ENCODE data around the gene TMCC3. TPM values are rescaled to one million over a fixed set of nuclear protein-coding genes. Genes with fewer than 3 reads are reported as not detected.
"Not testable (repeated sequence)": the region's sequence is repeated elsewhere in the genome, so short reads cannot be mapped to it uniquely, and the experiment has no call there.

TMCC3 gene
- total RNA-seq, 1 experiment from 2014 or later: 19.9 TPM

DNA sequence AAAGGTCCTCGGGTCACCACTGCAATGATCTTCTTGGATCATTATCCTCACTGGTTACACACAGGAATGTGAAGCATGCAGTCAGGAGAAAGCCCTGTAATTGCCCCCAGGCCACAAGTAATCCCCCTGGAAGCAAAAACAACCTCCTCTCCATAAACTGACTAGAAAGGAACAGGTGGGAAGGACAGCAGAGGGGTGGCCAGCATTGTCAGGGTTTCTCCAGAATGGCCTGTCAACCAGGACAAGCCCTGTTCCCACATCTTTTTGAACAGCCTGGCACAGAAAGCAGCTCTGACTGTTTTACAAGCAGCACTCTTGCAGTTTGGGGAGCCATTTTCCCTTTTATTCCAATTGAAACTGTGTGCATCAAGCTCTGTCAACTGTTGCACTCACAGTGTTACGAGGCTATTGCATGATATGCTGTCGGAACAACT lies 36.1 kb downstream of the TMCC3 start:
- no TSS peak for BruUV-seq (replicated peaks)
- Histone ChIP-seq H3K27ac (peak overlapping the region; percentile 91), H3K4me3 (no peak overlapping the region; the same call in 1 of the 2 replicates), H3K36me3 (ENCODE audit: low read depth) (no peaks in the 10 kb centered on the region), H4K20me1 (ENCODE audit: insufficient read depth) (no peaks in the 10 kb centered on the region), H3K27me3 (ENCODE audit: insufficient read depth, low read depth) (no peaks in the 10 kb centered on the region), H3F3A (ENCODE audit: insufficient read depth, low read depth) (peaks cover 43% of the 10 kb centered on the region), H2AFZ (no peak overlapping the region; the same call in 1 of the 2 replicates), H3K4me1 (replicated peaks; ENCODE audit: insufficient read depth) (peaks cover 59% of the 10 kb centered on the region), H3K9me3 (ENCODE audit: insufficient read depth, low read depth) (no peaks in the 10 kb centered on the region), H3K4me2 (peak overlapping the region; percentile 91), H3K9me2 (ENCODE audit: insufficient read depth) (no peaks in the 10 kb centered on the region), H3K79me2 (ENCODE audit: low read depth) (peaks cover 65% of the 10 kb centered on the region)
- POLR2A ChIA-PET (ENCODE audit: unreplicated experiment): interaction anchor here (0.6 kb wide), 1 partner anchor 49 kb away, joined by 17 read pairs; no protein-coding TSS in a partner anchor
- intact Hi-C loops (cut with micrococcal nuclease; ENCODE audit: unreplicated experiment): loop anchor here (2.0 kb wide), 3 partner anchors 34 to 62 kb away; no protein-coding TSS in a partner anchor
- DNase-seq: peak; percentile 55 to 79
- TF ChIP-seq, protein P1, sequence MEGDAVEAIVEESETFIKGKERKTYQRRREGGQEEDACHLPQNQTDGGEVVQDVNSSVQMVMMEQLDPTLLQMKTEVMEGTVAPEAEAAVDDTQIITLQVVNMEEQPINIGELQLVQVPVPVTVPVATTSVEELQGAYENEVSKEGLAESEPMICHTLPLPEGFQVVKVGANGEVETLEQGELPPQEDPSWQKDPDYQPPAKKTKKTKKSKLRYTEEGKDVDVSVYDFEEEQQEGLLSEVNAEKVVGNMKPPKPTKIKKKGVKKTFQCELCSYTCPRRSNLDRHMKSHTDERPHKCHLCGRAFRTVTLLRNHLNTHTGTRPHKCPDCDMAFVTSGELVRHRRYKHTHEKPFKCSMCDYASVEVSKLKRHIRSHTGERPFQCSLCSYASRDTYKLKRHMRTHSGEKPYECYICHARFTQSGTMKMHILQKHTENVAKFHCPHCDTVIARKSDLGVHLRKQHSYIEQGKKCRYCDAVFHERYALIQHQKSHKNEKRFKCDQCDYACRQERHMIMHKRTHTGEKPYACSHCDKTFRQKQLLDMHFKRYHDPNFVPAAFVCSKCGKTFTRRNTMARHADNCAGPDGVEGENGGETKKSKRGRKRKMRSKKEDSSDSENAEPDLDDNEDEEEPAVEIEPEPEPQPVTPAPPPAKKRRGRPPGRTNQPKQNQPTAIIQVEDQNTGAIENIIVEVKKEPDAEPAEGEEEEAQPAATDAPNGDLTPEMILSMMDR (conservative IDR thresholded peaks at IDR 0.05): no peak
- TF ChIP-seq EZH2 (IDR thresholded peaks at IDR 0.05; ENCODE audit: low read depth): no peak
- CTCF ChIA-PET: interaction anchor here (0.7 kb wide), 1 partner anchor 18 kb away, joined by 9 read pairs; no protein-coding TSS in a partner anchor

DNA sequence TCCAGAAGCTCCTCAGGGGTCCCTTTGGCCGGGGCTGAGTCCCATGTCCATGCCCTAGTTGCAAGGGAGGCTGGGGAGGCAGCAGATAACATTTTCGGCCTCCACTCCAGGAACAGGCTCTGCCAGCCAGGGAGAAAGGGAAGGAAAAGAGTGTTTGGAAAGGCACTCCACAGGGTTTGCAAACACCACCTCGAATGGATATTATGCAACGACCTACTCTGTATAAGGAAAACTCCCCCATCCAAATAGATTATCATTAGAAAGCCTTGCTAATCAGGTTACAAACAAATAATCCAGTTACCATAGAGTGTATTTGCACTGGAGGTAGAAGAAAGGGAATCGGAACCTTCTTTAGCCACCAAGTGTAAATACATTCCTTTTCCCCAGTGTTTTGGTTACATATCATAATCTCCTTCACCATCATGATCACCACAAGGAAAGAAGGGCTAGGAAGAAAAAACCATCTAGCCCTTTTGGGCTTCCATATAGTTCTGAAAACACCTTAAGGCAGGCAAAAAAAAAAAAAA lies 40.4 kb downstream of the TMCC3 start:
- TF ChIP-seq, protein P1 (conservative IDR thresholded peaks at IDR 0.05): no peak
- TF ChIP-seq EZH2 (IDR thresholded peaks at IDR 0.05; ENCODE audit: low read depth): no peak

DNA sequence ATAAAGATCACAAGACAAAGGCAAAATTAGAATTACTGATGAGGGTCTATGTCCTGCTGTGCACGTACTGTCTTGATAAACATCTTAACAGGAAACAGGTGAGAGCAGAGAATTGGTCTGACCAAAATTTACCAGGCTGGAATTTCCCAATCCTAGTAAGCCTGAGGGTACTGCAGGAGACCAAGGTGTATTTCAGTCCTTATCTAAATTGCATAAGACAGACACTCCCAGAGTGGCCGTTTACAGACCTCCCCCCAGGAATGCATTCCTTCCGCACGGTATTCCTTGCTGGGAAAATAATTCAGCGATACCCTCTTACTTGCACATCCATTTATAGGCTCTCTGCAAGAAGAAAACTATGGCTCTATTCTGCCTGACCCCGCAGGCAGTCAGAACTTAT lies 43.5 kb downstream of the TMCC3 start:
- peaks cover 32% of the 10 kb centered on the region; the same call in 1 of the 2 replicates for H3K79me2 ChIP-seq (ENCODE audit: low read depth)
- H3K27ac ChIP-seq; H3K27me3 ChIP-seq (ENCODE audit: insufficient read depth, low read depth); H2AFZ ChIP-seq; intact Hi-C loops (cut with micrococcal nuclease; ENCODE audit: unreplicated experiment); H3K36me3 ChIP-seq (ENCODE audit: low read depth); H3F3A ChIP-seq (ENCODE audit: insufficient read depth, low read depth); H3K4me2 ChIP-seq; CTCF ChIA-PET; DNase-seq; H3K4me3 ChIP-seq; BruUV-seq (replicated peaks); H3K9me3 ChIP-seq (ENCODE audit: insufficient read depth, low read depth); H3K9me2 ChIP-seq (ENCODE audit: insufficient read depth); H3K4me1 ChIP-seq (replicated peaks; ENCODE audit: insufficient read depth); POLR2A ChIA-PET (ENCODE audit: unreplicated experiment); H4K20me1 ChIP-seq (ENCODE audit: insufficient read depth): not testable (repeated sequence)

More for the DNA sequence above, 40.4 kb downstream of the TMCC3 start:
- DNase-seq: no peak
- POLR2A ChIA-PET (ENCODE audit: unreplicated experiment): no interaction called here
- Histone ChIP-seq H3K79me2 (ENCODE audit: low read depth) (peaks cover 50% of the 10 kb centered on the region), H3F3A (ENCODE audit: insufficient read depth, low read depth) (peaks cover 13% of the 10 kb centered on the region), H3K36me3 (ENCODE audit: low read depth) (no peaks in the 10 kb centered on the region), H2AFZ (no peak overlapping the region), H3K9me3 (ENCODE audit: insufficient read depth, low read depth) (no peaks in the 10 kb centered on the region), H3K9me2 (ENCODE audit: insufficient read depth) (no peaks in the 10 kb centered on the region), H3K27ac (no peak overlapping the region), H3K4me1 (replicated peaks; ENCODE audit: insufficient read depth) (peaks cover 16% of the 10 kb centered on the region), H3K27me3 (ENCODE audit: insufficient read depth, low read depth) (no peaks in the 10 kb centered on the region), H3K4me3 (no peak overlapping the region), H4K20me1 (ENCODE audit: insufficient read depth) (no peaks in the 10 kb centered on the region), H3K4me2 (no peak overlapping the region)
- CTCF ChIA-PET: no interaction called here
- intact Hi-C loops (cut with micrococcal nuclease; ENCODE audit: unreplicated experiment): no loop called here
- BruUV-seq (replicated peaks): no TSS peak

DNA sequence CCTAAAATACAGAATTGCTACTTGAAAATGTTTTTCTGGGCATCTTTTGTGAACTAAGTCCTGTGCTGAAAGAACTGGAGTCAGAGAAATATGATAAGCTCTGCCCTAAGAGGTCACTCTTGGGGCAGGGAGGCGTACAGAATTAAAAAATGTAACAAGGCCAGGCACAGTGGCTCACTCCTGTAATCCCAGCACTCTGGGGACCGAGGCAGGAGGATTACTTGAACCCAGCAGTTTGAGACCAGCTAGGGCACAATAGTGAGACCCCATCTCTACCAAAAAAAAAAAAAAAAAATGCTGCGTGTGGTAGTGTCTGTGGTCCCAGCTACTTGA lies 46.0 kb downstream of the TMCC3 start:
- no peaks in the 10 kb centered on the region for H3K27me3 ChIP-seq (ENCODE audit: insufficient read depth, low read depth)
- H3K4me3 ChIP-seq: no peak overlapping the region
- H2AFZ ChIP-seq: no peak overlapping the region
- CTCF ChIA-PET: interaction anchor here (0.7 to 1.4 kb wide), 2 partner anchors 95 to 159 kb away, joined by 4 to 5 read pairs; no protein-coding TSS in a partner anchor
- no peaks in the 10 kb centered on the region for H3K9me2 ChIP-seq (ENCODE audit: insufficient read depth)
- H3K27ac ChIP-seq: no peak overlapping the region
- TF ChIP-seq EZH2 (IDR thresholded peaks at IDR 0.05; ENCODE audit: low read depth): no peak
- TF ChIP-seq, protein P1 (conservative IDR thresholded peaks at IDR 0.05): no peak
- POLR2A ChIA-PET (ENCODE audit: unreplicated experiment): no interaction called here
- no TSS peak for BruUV-seq (replicated peaks)
- no peaks in the 10 kb centered on the region for H3K36me3 ChIP-seq (ENCODE audit: low read depth)
- no peaks in the 10 kb centered on the region for H3K4me1 ChIP-seq (replicated peaks; ENCODE audit: insufficient read depth)
- H4K20me1 ChIP-seq (ENCODE audit: insufficient read depth): no peaks in the 10 kb centered on the region
- H3K4me2 ChIP-seq: no peak overlapping the region
- no peak for DNase-seq
- H3K9me3 ChIP-seq (ENCODE audit: insufficient read depth, low read depth): no peaks in the 10 kb centered on the region
- H3K79me2 ChIP-seq (ENCODE audit: low read depth): peaks cover 23% of the 10 kb centered on the region; the same call in 1 of the 2 replicates
- no peaks in the 10 kb centered on the region for H3F3A ChIP-seq (ENCODE audit: insufficient read depth, low read depth)
- intact Hi-C loops (cut with micrococcal nuclease; ENCODE audit: unreplicated experiment): no loop called here
